ENCODE measurements around the gene BMP5.

BMP5 gene

DNA sequence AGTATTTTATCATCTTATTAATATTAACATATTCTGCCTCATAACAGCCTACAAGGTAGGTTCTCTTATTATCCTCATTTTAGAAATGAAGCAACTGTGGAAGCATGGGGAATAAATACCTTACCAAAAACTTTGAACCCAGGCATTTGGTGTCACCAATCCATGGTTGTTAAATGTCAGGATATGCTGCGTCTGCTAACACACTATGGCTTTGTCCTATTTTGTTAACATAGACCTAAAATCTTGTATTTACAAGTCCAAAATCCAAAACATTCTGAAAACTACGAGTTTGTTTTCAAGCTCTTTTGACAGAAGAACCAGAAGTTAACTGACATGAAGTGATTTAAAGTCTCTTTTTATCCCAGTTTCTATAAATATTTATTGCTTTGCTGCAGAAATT is 53.4 kb downstream of the BMP5 start:
- no peak for TF ChIP-seq CTCF (IDR thresholded peaks at IDR 0.05; ENCODE audit: extremely low read depth, insufficient read depth, missing control alignments)
- in situ Hi-C loops (cut with MboI; ENCODE audit: low pct_unique_long_range_greater_than_20kb, low sequenced_read_pairs, unreplicated experiment): no loop called here
- no peak for DNase-seq (ENCODE audit: low spot score)

DNA sequence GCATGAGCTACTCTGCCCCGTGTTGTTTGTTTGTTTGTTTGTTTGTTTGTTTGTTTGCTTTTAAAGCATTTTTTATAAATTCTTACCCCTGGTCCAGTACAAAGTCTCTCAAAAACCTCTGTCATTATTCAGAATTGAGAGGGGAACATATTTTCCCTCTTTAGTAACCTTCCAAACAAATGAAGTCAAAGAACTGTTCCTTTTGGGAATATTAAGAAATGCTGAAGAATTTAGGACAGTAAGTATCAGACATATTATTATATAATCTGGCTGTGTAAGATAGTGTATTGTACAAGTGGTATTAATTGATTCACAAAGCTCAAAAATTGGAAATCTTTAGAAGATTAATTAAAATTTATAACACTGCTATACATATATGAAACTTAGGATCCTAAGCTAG is 54.7 kb downstream of the BMP5 start:
- no peak for TF ChIP-seq CTCF (IDR thresholded peaks at IDR 0.05; ENCODE audit: extremely low read depth, insufficient read depth, missing control alignments)
- in situ Hi-C loops (cut with MboI; ENCODE audit: low pct_unique_long_range_greater_than_20kb, low sequenced_read_pairs, unreplicated experiment): no loop called here
- no peak for DNase-seq (ENCODE audit: low spot score)

- TF ChIP-seq CTCF (IDR thresholded peaks at IDR 0.05; ENCODE audit: extremely low read depth, insufficient read depth, missing control alignments): no peak
- in situ Hi-C loops (cut with MboI; ENCODE audit: low pct_unique_long_range_greater_than_20kb, low sequenced_read_pairs, unreplicated experiment): no loop called here
Measured at GRCh38 chr6:55819811-55820210, 55.6 kb downstream of the BMP5 start.

DNA sequence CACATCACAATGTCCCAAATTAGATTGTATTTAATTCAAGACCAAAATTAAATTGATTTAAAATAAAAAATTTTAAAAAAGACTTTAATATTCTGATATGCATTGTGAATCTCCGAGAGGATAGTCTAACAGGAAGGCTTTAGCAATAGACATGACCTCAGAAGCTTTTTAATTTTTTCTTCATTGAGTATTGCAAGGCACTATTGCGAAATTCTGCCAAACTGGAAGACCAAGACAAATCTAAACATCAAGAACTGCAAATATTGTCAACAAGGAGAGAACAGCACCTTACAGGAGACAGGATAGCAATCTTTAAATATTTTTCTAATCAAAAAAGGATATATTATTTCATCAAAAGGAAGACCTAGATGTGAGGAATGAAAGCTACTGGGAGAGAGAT is 56.9 kb downstream of the BMP5 start:
- in situ Hi-C loops (cut with MboI; ENCODE audit: low pct_unique_long_range_greater_than_20kb, low sequenced_read_pairs, unreplicated experiment): no loop called here
- no peak for DNase-seq (ENCODE audit: low spot score)
- TF ChIP-seq CTCF (IDR thresholded peaks at IDR 0.05; ENCODE audit: extremely low read depth, insufficient read depth, missing control alignments): no peak

More at GRCh38 chr6:55819811-55820210, 55.6 kb downstream of the BMP5 start:
- DNase-seq (ENCODE audit: low spot score): no peak

- in situ Hi-C loops (cut with MboI; ENCODE audit: low pct_unique_long_range_greater_than_20kb, low sequenced_read_pairs, unreplicated experiment): no loop called here
- TF ChIP-seq CTCF (IDR thresholded peaks at IDR 0.05; ENCODE audit: extremely low read depth, insufficient read depth, missing control alignments): no peak
- DNase-seq (ENCODE audit: low spot score): no peak
Measured at GRCh38 chr6:55812509-55812908, 62.9 kb downstream of the BMP5 start.

DNA sequence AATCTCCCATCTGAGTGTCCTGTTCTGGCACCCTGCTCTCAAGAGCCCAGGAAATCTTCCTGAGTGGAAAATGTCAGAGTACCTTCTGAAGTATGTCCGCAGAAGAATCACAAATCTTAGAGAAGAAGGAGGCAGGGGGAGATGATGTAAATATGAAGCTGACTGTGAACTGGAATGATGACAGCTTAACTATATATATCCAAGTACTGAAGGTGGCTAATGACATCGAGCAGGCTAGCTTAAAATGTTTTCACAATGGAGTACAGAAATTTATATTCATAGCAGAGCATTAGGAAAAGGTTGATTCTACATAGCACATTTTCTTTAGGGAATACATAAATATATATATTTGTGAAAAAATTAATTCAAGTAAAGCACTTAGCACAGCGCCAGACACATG is 64.3 kb downstream of the BMP5 start:
- no peak for TF ChIP-seq CTCF (IDR thresholded peaks at IDR 0.05; ENCODE audit: extremely low read depth, insufficient read depth, missing control alignments)
- DNase-seq (ENCODE audit: low spot score): no peak
- in situ Hi-C loops (cut with MboI; ENCODE audit: low pct_unique_long_range_greater_than_20kb, low sequenced_read_pairs, unreplicated experiment): no loop called here

DNA sequence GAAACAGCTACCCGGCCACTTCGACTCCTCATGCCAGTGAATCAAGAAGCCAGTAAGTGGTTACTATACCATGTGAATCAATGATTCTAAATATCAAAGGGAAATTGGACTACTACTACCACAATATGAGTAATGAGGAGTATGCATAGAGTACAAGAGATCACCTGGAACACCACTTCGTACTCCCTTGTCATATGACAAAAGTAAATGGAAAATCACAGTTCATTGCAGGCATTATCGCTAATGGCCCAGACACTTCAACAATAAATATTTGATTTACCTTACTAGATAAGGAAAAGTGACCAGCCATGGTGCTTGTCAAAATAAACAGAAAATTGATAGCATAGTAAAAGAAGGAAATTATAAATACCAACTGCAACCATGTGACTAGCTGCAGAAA is 73.1 kb downstream of the BMP5 start:
- in situ Hi-C loops (cut with MboI; ENCODE audit: low pct_unique_long_range_greater_than_20kb, low sequenced_read_pairs, unreplicated experiment): no loop called here
- DNase-seq (ENCODE audit: low spot score): no peak
- no peak for TF ChIP-seq CTCF (IDR thresholded peaks at IDR 0.05; ENCODE audit: extremely low read depth, insufficient read depth, missing control alignments)

Measured in GM13977 (cell line).